Heart left ventricle (tissue), 13 donors: Measurements from ENCODE around the gene LRRC1.

Experiments
- POLR2A ChIP-seq, 2 donors: fragments of 450-650 bp; IDR thresholded peaks; one replicate each; pipeline ENCODE4 v1.6.1; 2017; ENCODE audit warnings: antibody characterized with exemption in 2 of 2, mild to moderate bottlenecking in 2 of 2, moderate library complexity in 2 of 2
- TF ChIP-seq, protein P1 (sequence below), 12 donors: fragments of 200-600 bp; sonication (generic) in 4 of 12; IDR thresholded peaks; one replicate each; pipeline versions ENCODE4 v1.5.0 to v1.8.0; 2018 to 2022; ENCODE audit warnings: antibody characterized with exemption in 12 of 12, mild to moderate bottlenecking in 5 of 12
- donor health status: ischemic (EF 13 %, LVEDD 7.1; RV severe dilation, severe dysfunction).
- donor health status: DM: no; HTN: yes; CAD: no.
- donor health status: DM: no; HTN: no; CAD: no.
- donor health status: ischemic (EF 25% LVEDD 6.9; RV normal size, moderate dysfunction).
- donor health status: ischemic (EF 25% LVEDD 5.7; RV mildly dilated, moderate dysfunction).
- donor health status: ischemic (EF 35%, LVEDD 5.7; RV mildly dilated, moderate dysfunction).
- donor health status: nonischemic (EF 11% LVEDD 7.7; RV severe dilation, severe dysfunction).
- donor health status: DM: yes; HTN: yes; CAD: no.
- donor health status: PGD.
- donor health status: ischemic (EF 29% LVEDD 5.4; RV normal size, mild dysfunction).
- donor health status: nonischemic (EF 23%, LVEDD 6.1; RV moderate dilation, normal function).

- TF ChIP-seq, protein P1, sequence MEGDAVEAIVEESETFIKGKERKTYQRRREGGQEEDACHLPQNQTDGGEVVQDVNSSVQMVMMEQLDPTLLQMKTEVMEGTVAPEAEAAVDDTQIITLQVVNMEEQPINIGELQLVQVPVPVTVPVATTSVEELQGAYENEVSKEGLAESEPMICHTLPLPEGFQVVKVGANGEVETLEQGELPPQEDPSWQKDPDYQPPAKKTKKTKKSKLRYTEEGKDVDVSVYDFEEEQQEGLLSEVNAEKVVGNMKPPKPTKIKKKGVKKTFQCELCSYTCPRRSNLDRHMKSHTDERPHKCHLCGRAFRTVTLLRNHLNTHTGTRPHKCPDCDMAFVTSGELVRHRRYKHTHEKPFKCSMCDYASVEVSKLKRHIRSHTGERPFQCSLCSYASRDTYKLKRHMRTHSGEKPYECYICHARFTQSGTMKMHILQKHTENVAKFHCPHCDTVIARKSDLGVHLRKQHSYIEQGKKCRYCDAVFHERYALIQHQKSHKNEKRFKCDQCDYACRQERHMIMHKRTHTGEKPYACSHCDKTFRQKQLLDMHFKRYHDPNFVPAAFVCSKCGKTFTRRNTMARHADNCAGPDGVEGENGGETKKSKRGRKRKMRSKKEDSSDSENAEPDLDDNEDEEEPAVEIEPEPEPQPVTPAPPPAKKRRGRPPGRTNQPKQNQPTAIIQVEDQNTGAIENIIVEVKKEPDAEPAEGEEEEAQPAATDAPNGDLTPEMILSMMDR (IDR thresholded peaks at IDR 0.05) = no peak
- no peak for TF ChIP-seq POLR2A (IDR thresholded peaks at IDR 0.05)
These were observed 82.3 kb downstream of the LRRC1 start for GRCh38 chr6:53877151-53877550.
